Endodermal cell (in vitro differentiated cells): ENCODE measurements around the gene FILIP1. TPM values are rescaled to one million over a fixed set of nuclear protein-coding genes. Genes with fewer than 3 reads are reported as not detected.

Experiments used
- DNase-seq: peaks from one replicate; pipeline ENCODE4 v3.0.0-alpha.2; 2017
- H3K27ac ChIP-seq: 2 replicates; pipeline ENCODE4 v1.5.1; 2013; ENCODE audit warnings: mild to moderate bottlenecking, low read depth, low read length, moderate library complexity
- H3K27me3 ChIP-seq: 2 replicates; pipeline ENCODE4 v1.6.1; 2013; ENCODE audit warnings: mild to moderate bottlenecking, low read length, moderate library complexity; ENCODE audit not compliant: insufficient read depth, control insufficient read depth, poor library complexity, severe bottlenecking
- H3K36me3 ChIP-seq: 2 replicates; pipeline ENCODE4 v1.7.0; 2013; ENCODE audit warnings: mild to moderate bottlenecking, low read length, moderate library complexity; ENCODE audit not compliant: control insufficient read depth, insufficient read depth
- H3K4me1 ChIP-seq: one replicate; pipeline ENCODE4 v1.7.0; 2013; ENCODE audit warnings: low read length; ENCODE audit not compliant: control insufficient read depth, insufficient read depth
- H3K4me3 ChIP-seq: 2 replicates; pipeline ENCODE4 v1.5.1; 2013; ENCODE audit warnings: mild to moderate bottlenecking, low read length, moderate library complexity
- H3K9ac ChIP-seq: 2 replicates; pipeline ENCODE4 v1.6.1; 2013; ENCODE audit warnings: mild to moderate bottlenecking, low read length, moderate library complexity; ENCODE audit not compliant: poor library complexity, severe bottlenecking; ENCODE audit errors: extremely low read depth
- H3K9me3 ChIP-seq: 2 replicates; pipeline ENCODE4 v1.6.1; 2013; ENCODE audit warnings: mild to moderate bottlenecking, low read length, moderate library complexity; ENCODE audit not compliant: control insufficient read depth
- H3K27ac Mint-ChIP-seq: 2 replicates; pipeline ENCODE4 v1.8.0; 2020; ENCODE audit warnings: mixed read lengths
- H3K27me3 Mint-ChIP-seq: 2 replicates; pipeline ENCODE4 v1.8.0; 2021; ENCODE audit warnings: mild to moderate bottlenecking, mixed read lengths; ENCODE audit not compliant: insufficient read depth
- H3K36me3 Mint-ChIP-seq: 2 replicates; pipeline ENCODE4 v1.8.0; 2020; ENCODE audit warnings: low read depth, mixed read lengths
- H3K4me1 Mint-ChIP-seq: 2 replicates; pipeline ENCODE4 v1.8.0; 2020; ENCODE audit warnings: mixed read lengths
- H3K4me3 Mint-ChIP-seq: 2 replicates; pipeline ENCODE4 v1.8.0; 2020; ENCODE audit warnings: mild to moderate bottlenecking, moderate library complexity, mixed read lengths
- H3K9me3 Mint-ChIP-seq: 2 replicates; pipeline ENCODE4 v1.8.0; 2020; ENCODE audit warnings: mild to moderate bottlenecking, mixed read lengths
- CTCF ChIP-seq: fragments of 200-600 bp; sonication (generic); conservative IDR thresholded peaks from 2 replicates; pipeline ENCODE4 v1.5.0; 2021; ENCODE audit warnings: antibody characterized with exemption, mild to moderate bottlenecking
- WGBS, 2 experiments: methylation state at CpG; one replicate each; pipeline versions ENCODE4 v1.1.5 to v1.1.7; 2013; ENCODE audit warnings: missing lambda C conversion rate in 2 of 2, mixed read lengths in 1 of 2; ENCODE audit not compliant: insufficient coverage in 1 of 2, insufficient read length in 1 of 2; 5-methylcytosine and 5-hydroxymethylcytosine counted together
- total RNA-seq, 2 donors: library from RNA; stranded (reverse); fragmentation: NEBNext Ultra II Directional in 1 of 2; extraction: Animal tissue kit (Norgen Biotek cat#: 25700) in 1 of 2; gene quantifications; 2 replicates in 1 of 2; 3 replicates in 1 of 2; pipeline ENCODE4 v1.2.1, GENCODE V29; 2021

Gene FILIP1
- total RNA-seq, 2 donors from 2014 or later = 0.35 TPM

- WGBS, 2 experiments = 72 to 73% methylated on average over 4 of the region's 4 CpGs
- H3K4me3 ChIP-seq = no peak overlapping the region
- no peaks in the 10 kb centered on the region for H3K36me3 Mint-ChIP-seq
- peak overlapping the region; percentile 76 for H3K27ac Mint-ChIP-seq
- H3K9ac ChIP-seq = no peak overlapping the region
- no peak overlapping the region for H3K4me3 Mint-ChIP-seq
- no peak for TF ChIP-seq CTCF
- peaks cover 6% of the 10 kb centered on the region for H3K4me1 Mint-ChIP-seq
- no peaks in the 10 kb centered on the region for H3K27me3 ChIP-seq
- peak; percentile 55 for DNase-seq
- no peaks in the 10 kb centered on the region for H3K9me3 ChIP-seq
- no peaks in the 10 kb centered on the region for H3K9me3 Mint-ChIP-seq
- no peak overlapping the region for H3K27ac ChIP-seq
- H3K36me3 ChIP-seq = no peaks in the 10 kb centered on the region
- no peaks in the 10 kb centered on the region for H3K27me3 Mint-ChIP-seq
- peaks cover 5% of the 10 kb centered on the region for H3K4me1 ChIP-seq
Observed at GRCh38 chr6:75317503-75318206, 175.9 kb downstream of the FILIP1 start.

GRCh38 chr6:75315978-75316377 is 177.6 kb downstream of the FILIP1 start:
- H3K36me3 ChIP-seq = no peaks in the 10 kb centered on the region
- H3K4me1 Mint-ChIP-seq = peaks cover 6% of the 10 kb centered on the region
- peaks cover 5% of the 10 kb centered on the region for H3K4me1 ChIP-seq
- no peak overlapping the region for H3K4me3 ChIP-seq
- H3K27me3 ChIP-seq = no peaks in the 10 kb centered on the region
- no peak for DNase-seq
- no peak overlapping the region for H3K27ac Mint-ChIP-seq
- no peaks in the 10 kb centered on the region for H3K27me3 Mint-ChIP-seq
- TF ChIP-seq CTCF = no peak
- H3K9ac ChIP-seq = no peak overlapping the region
- no peak overlapping the region for H3K27ac ChIP-seq
- no peaks in the 10 kb centered on the region for H3K9me3 Mint-ChIP-seq
- no peaks in the 10 kb centered on the region for H3K36me3 Mint-ChIP-seq
- no peak overlapping the region for H3K4me3 Mint-ChIP-seq
- no peaks in the 10 kb centered on the region for H3K9me3 ChIP-seq

- Histone ChIP-seq H3K4me3 (no peak overlapping the region), H3K4me1 (no peaks in the 10 kb centered on the region), H3K9me3 (no peaks in the 10 kb centered on the region), H3K9ac (no peak overlapping the region), H3K27ac (no peak overlapping the region), H3K27me3 (no peaks in the 10 kb centered on the region), H3K36me3 (no peaks in the 10 kb centered on the region)
- H3K27ac Mint-ChIP-seq = no peak overlapping the region
- DNase-seq = peak; percentile 66
- H3K4me3 Mint-ChIP-seq = no peak overlapping the region
- WGBS, 2 experiments = 56 to 70% methylated on average over 5 to 11 of the region's 11 CpGs
- H3K4me1 Mint-ChIP-seq = no peaks in the 10 kb centered on the region
- no peak for TF ChIP-seq CTCF
- no peaks in the 10 kb centered on the region for H3K27me3 Mint-ChIP-seq
- H3K36me3 Mint-ChIP-seq = no peaks in the 10 kb centered on the region
- no peaks in the 10 kb centered on the region for H3K9me3 Mint-ChIP-seq
Observed at GRCh38 chr6:75308250-75308988, 185.2 kb downstream of the FILIP1 start.
